GM19043 (cell line): ENCODE results near the gene AUTS2.

Experiments used
- ATAC-seq: cut with Tn5 transposase; IDR thresholded peaks from one replicate; pipeline ENCODE4 v1.9.1; 2021; ENCODE audit warnings: low read depth; ENCODE audit not compliant: unreplicated experiment

Gene AUTS2

GRCh38 chr7:69682518-69682917 is 84.2 kb downstream of the AUTS2 start:
- ATAC-seq, result no peak

DNA sequence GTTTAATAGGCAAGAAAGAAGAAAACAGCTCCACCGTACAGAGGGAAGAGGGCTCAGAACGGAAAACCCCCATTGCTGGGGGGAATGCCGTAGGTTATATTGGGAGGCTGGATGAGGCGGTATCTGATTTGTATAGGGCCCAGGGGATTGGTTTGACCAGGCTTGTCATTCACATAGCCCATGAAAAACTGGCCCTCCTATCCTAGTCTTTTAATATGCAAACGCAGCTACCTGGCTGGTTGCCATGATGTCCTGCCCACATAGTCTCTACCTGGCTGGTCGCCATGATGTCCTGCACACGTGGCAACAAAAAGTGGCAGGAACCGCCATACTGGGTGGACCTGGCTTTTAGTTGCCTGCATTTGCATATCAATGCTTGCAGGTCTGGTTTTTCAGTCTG is 84.7 kb downstream of the AUTS2 start:
- no peak for ATAC-seq

- no peak for ATAC-seq
These were observed 86.4 kb downstream of the AUTS2 start for GRCh38 chr7:69684369-69685292.

DNA sequence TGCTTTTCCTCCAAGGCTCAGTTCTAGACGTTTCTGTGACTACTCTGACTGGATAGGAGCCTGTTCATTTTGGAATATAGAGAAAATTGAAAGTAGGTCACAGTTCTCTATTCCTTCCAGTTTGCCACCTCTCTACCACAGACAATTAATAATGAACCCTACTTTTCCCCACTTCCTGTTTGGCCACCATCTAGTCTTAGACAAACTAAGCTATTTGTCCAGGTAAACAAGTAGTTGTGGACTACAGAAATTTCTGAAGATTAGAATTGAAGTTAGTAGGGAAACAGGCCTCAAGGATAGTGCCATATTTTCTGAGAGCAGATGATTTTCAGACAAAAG is 87.0 kb downstream of the AUTS2 start:
- no peak for ATAC-seq

DNA sequence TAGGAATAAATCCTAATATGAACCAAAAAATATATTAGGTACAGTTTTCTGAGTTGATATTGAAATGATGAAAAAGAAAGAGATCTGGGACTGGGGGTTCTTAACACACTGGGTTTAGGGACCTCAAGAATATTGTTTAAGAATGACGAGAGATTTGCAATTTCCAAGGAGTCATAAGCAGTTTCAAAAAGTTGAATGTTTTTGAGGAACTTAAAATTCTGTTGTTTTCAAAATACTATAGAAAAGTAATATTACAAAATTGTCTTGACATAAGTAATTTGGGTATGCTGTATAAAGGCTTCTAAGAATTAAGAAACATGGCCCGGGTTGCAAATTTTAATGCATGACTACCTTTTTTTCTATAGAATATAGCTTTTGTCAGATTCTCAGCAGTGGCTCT is 88.1 kb downstream of the AUTS2 start:
- no peak for ATAC-seq

- ATAC-seq, result no peak
These were observed 89.6 kb downstream of the AUTS2 start for GRCh38 chr7:69687739-69688433.

DNA sequence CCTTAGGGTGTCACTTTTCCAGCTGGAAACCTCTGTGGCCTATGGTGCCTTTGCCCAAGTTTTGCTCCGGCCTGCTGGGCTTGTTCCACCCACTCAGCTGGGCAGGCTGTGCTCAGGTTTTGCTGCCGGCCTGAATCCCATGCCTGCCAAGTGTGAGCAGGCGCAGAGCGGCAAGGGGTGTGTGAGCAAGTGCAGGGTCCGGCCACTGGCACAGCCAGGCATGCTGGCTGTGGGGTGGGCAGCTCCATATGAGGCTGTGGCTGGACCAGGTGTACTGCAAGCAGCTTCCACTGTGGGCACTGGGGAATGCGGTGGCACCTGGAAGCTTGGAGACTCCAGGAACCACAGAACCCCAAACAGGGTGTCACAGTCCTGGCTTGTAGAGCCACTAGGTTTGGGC is 92.1 kb downstream of the AUTS2 start:
- no peak for ATAC-seq

- ATAC-seq, result no peak
These were observed 93.1 kb downstream of the AUTS2 start for GRCh38 chr7:69691327-69691726.

GRCh38 chr7:69691734-69692133 is 93.5 kb downstream of the AUTS2 start:
- ATAC-seq, result no peak

- no peak for ATAC-seq
These were observed 94.3 kb downstream of the AUTS2 start for GRCh38 chr7:69692611-69693010.

DNA sequence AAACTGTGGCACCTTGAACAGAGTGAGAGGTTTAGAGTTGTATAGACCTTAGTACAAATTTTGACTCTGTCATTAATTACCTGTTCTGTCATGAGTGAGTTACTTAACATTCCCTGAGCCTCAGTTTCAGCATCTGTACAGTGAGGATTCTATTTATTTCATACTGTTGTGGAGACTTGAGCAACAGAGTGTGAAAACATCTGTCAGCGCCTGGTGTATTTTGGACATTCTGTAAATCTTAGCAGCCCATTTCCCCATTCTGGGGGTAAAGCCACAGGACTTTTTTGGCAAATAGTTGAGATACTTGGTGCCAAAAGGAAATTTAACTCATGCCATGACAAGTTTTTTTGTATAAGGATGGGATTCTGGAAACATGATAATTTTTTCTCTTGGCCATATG is 94.8 kb downstream of the AUTS2 start:
- ATAC-seq, result no peak

DNA sequence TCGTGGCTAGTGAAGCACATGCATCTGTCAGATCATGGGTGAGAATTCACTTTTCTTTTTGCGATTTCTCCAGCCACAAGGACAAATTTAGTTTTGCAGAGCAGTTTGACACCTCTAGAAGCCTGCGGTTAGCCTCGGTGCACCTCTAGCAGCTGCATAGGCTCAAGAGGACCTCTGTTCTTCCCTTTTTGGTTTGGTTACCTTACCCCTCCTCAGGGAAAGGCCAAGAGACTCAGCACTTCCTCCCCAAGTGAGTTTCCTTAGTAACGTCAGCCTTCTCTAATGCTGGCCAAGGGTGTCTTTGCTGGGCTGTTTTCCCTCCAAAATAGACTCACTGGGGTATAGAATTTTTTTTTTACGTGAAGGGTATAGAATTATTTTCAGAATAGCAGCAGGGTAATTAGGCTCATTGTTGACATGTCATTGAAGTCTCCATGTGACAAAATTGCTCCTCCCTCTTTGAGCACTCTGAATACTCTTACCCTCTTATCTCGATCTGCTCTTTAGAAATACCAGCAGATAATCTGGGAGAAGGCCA is 97.8 kb downstream of the AUTS2 start:
- ATAC-seq, result peak; percentile 85

DNA sequence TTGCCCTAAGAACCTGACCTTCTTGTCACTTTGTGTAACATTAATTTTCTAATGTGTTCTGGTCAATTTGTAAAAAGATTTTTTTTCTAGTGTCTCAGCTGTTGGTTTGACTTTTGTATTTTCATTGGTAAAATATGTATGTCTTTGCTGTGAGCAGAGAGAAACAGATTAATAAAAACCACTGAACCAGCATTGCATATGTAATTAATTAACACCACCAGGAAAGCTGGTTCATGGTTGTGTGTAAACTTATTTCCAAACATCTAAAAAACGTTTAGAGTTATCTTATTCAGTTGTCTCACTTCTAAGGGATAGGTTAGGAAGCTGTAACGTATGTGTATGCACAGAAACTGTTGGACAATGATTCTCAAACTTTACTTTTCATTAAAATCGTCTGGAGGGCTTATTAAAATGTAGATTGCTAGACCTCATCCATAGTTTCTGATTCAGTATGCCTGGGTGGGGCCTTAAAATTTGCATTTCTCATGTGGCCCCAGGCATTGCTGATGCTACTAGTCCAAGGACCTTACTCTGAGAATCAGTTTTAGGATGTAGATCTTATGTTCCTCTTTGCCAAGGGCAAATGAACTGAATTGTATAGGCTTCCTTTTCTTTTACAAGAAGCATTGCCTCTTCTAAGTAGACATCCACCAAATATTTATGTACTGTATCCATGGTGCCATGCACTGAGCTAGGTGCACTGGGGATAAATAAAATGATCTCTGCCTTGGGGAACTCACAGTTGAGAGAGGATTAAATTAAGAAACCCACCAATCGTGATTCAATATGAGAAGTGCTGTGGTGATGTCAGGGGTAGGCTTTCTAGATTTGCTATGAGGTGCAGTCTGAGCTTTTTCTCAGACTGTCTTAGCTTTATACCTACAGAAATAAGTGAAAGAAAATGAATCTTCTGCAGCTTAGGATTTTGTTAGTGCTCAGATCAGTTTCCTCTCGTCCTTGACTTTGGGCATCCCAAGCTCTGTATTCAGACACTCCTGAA is 98.7 kb downstream of the AUTS2 start:
- no peak for ATAC-seq

DNA sequence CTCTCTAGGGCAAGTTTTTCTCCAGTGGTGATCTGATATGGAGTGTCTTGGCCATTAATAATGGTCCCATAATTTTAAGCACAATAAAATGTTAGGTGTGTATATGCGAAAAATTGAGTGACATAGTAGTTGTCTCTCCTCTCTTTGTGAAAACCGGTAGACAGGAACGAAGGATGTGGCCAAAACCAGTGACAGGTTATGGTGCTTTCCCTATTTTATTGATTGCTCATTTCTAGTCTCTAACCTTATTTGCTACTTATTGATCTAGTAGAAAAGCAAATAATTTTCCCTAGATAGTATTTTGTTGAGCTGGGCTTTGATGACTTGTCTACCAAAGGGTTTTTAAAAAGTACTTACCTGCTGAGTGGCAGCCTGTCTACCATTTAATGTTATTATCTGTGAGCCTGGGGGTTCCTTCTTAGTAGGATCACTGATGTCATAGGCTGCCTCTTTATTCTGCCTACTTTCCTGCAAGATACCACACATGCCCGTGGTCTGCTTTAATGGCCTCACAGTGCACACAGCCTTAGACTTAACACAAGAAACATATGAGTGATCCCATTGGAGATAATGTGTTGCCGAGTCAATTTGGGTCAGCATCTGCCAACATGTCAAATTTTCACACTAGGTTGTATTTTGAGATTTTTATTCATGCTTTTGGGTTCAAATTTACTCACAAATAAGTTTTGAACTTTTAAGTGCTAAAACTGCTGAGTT is 100.0 kb downstream of the AUTS2 start:
- ATAC-seq, result peak; percentile 28

DNA sequence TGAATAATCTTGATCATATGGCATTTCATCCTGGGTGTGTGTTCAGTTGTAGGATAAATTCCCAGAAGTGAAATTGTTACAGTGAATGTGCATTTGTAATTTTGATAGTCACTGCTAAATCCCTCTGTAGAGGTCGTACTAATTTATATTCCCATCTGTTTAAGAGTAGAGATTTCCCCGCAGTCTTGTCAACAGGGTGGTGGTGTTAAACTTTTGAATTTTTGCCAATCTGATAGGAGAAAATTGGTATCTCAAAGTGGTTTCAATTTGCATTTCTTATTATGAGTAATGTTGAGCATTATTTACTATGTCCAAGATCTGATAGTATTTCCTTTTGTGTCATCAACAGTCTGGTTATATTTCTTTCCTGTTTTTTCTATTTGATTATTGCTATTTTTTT is 101.7 kb downstream of the AUTS2 start:
- no peak for ATAC-seq

DNA sequence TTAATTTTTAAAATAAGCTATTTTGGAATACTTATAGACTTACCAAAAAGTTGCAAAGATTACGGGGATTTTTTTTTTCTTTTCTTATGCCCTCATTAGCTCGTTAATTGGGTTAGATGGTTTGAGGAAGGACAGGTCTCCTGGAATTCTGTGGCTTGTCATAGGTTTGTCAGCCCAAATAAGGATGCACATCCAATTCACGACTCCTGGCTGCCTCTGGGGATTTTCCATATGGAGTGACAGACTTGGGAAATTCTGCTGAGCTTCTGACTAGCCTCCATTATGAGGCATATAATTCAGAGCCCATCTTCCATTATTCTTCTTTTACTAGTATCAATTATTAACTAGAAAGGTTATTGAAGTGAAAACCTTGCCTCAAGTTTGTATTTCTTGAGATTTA is 102.1 kb downstream of the AUTS2 start:
- no peak for ATAC-seq

- ATAC-seq, result no peak
These were observed 103.0 kb downstream of the AUTS2 start for GRCh38 chr7:69701288-69701687.

- no peak for ATAC-seq
These were observed 104.1 kb downstream of the AUTS2 start for GRCh38 chr7:69702357-69702756.

- ATAC-seq, result no peak
These were observed 104.8 kb downstream of the AUTS2 start for GRCh38 chr7:69703099-69703498.

GRCh38 chr7:69706070-69706469 is 107.8 kb downstream of the AUTS2 start:
- ATAC-seq, result no peak
